HEK293T (cell line): ENCODE results near the gene IFT88.

Experiments used
- CTCF ChIA-PET: fragments of 350-600 bp; formaldehyde crosslinking; extraction: SDS; loops from one replicate; lab custom pipeline; 2021; ENCODE audit warnings: antibody characterized with exemption, inconsistent platforms; lab: Yijun Ruan, JAX
- POLR2A ChIA-PET: fragments of 350-600 bp; formaldehyde crosslinking; extraction: SDS; loops from one replicate; lab custom pipeline; 2020; ENCODE audit warnings: antibody characterized with exemption, inconsistent platforms; lab: Yijun Ruan, JAX
- DNase-seq: peaks from one replicate; pipeline ENCODE4 v3.0.0; 2012; ENCODE audit warnings: mixed read lengths; ENCODE audit errors: extremely low spot score
- ARNT ChIP-seq: fragments of 450-650 bp; IDR thresholded peaks from 2 replicates; pipeline ENCODE4 v1.6.1; 2017; ENCODE audit warnings: mild to moderate bottlenecking
- BHLHE40 ChIP-seq: fragments of 450-650 bp; IDR thresholded peaks from 2 replicates; pipeline ENCODE4 v1.6.1; 2016; ENCODE audit warnings: mild to moderate bottlenecking, moderate library complexity, borderline replicate concordance
- CTBP1 ChIP-seq: fragments of 450-650 bp; IDR thresholded peaks from 2 replicates; pipeline ENCODE4 v1.6.1; 2016; ENCODE audit warnings: borderline replicate concordance
- ELF4 ChIP-seq: fragments of 450-650 bp; IDR thresholded peaks from 2 replicates; pipeline ENCODE4 v1.6.1; 2017; ENCODE audit warnings: antibody characterized with exemption
- FOXA1 ChIP-seq: fragments of 450-650 bp; IDR thresholded peaks from 2 replicates; pipeline ENCODE4 v1.6.1; 2016; ENCODE audit warnings: mild to moderate bottlenecking
- FOXK2 ChIP-seq: fragments of 450-650 bp; IDR thresholded peaks from 2 replicates; pipeline ENCODE4 v1.6.1; 2016; ENCODE audit warnings: mild to moderate bottlenecking
- FOXM1 ChIP-seq: fragments of 450-650 bp; IDR thresholded peaks from 2 replicates; pipeline ENCODE4 v1.6.1; 2017; ENCODE audit warnings: mild to moderate bottlenecking, borderline replicate concordance
- HDGF ChIP-seq: fragments of 450-650 bp; IDR thresholded peaks from 2 replicates; pipeline ENCODE4 v1.6.1; 2017; ENCODE audit warnings: antibody characterized with exemption, borderline replicate concordance
- L3MBTL2 ChIP-seq: fragments of 450-650 bp; conservative IDR thresholded peaks from 2 replicates; pipeline ENCODE4 v1.6.1; 2016; ENCODE audit warnings: mild to moderate bottlenecking
- LEF1 ChIP-seq: fragments of 450-650 bp; IDR thresholded peaks from 2 replicates; pipeline ENCODE4 v1.6.1; 2017; ENCODE audit warnings: mild to moderate bottlenecking, borderline replicate concordance
- NFRKB ChIP-seq: fragments of 450-650 bp; IDR thresholded peaks from 2 replicates; pipeline ENCODE4 v1.6.1; 2016; ENCODE audit warnings: mild to moderate bottlenecking, moderate library complexity
- PKNOX1 ChIP-seq: fragments of 450-650 bp; IDR thresholded peaks from 2 replicates; pipeline ENCODE4 v1.6.1; 2016
- SP1 ChIP-seq: fragments of 450-650 bp; IDR thresholded peaks from 2 replicates; pipeline ENCODE4 v1.6.1; 2017
- SUZ12 ChIP-seq: fragments of 450-650 bp; IDR thresholded peaks from 2 replicates; pipeline ENCODE4 v1.6.1; 2016; ENCODE audit warnings: mild to moderate bottlenecking
- TARDBP ChIP-seq: fragments of 450-650 bp; IDR thresholded peaks from 2 replicates; pipeline ENCODE4 v1.6.1; 2016
- ZNF384 ChIP-seq: fragments of 450-650 bp; IDR thresholded peaks from 2 replicates; pipeline ENCODE4 v1.6.1; 2016

IFT88 gene

GRCh38 chr13:20721454-20722357 is 154.7 kb downstream of the IFT88 start:
- no peak for DNase-seq
- ChIA-PET POLR2A (no interaction called here), CTCF (interaction anchor here (0.7 kb wide), 1 partner anchor 203 kb away, joined by 3 read pairs; no protein-coding TSS in a partner anchor)
- TF ChIP-seq TARDBP (no peak), BHLHE40 (no peak), CTBP1 (no peak), FOXK2 (no peak), FOXM1 (no peak), PKNOX1 (no peak), SUZ12 (no peak), SP1 (no peak), LEF1 (no peak), L3MBTL2 (no peak), ARNT (no peak), HDGF (no peak), ELF4 (no peak), NFRKB (no peak), ZNF384 (no peak), FOXA1 (no peak)

- ChIA-PET CTCF (no interaction called here), POLR2A (no interaction called here)
- no peak for TF ChIP-seq NFRKB
- TF ChIP-seq FOXK2 = no peak
- TF ChIP-seq PKNOX1 = no peak
- TF ChIP-seq SP1 = no peak
- TF ChIP-seq ELF4 = no peak
- TF ChIP-seq LEF1 = no peak
- no peak for TF ChIP-seq BHLHE40
- no peak for TF ChIP-seq HDGF
- TF ChIP-seq L3MBTL2 = no peak
- TF ChIP-seq ARNT = no peak
- TF ChIP-seq CTBP1 = no peak
- no peak for TF ChIP-seq SUZ12
- DNase-seq = no peak
These were observed 160.9 kb downstream of the IFT88 start for GRCh38 chr13:20727856-20728255.

- no peak for DNase-seq
- ChIA-PET CTCF (interaction anchor here (0.6 kb wide), 1 partner anchor 28 kb away, joined by 3 read pairs; no protein-coding TSS in a partner anchor), POLR2A (no interaction called here)
- TF ChIP-seq TARDBP (no peak), LEF1 (no peak), ZNF384 (no peak), NFRKB (no peak), ARNT (no peak), FOXK2 (no peak), BHLHE40 (no peak), L3MBTL2 (no peak), FOXA1 (no peak), ELF4 (no peak), FOXM1 (no peak), HDGF (no peak), CTBP1 (no peak), PKNOX1 (no peak), SUZ12 (no peak), SP1 (no peak)
These were observed 161.8 kb downstream of the IFT88 start for GRCh38 chr13:20728579-20729311.

- POLR2A ChIA-PET = interaction anchor here (1.3 kb wide), 1 partner anchor 43 kb away, joined by 4 read pairs; the partner anchor contains the start of gene EEF1AKMT1
- TF ChIP-seq PKNOX1 (no peak), FOXM1 (no peak), ARNT (no peak), FOXK2 (no peak), HDGF (no peak), FOXA1 (no peak), CTBP1 (no peak), SUZ12 (no peak), SP1 (no peak), TARDBP (no peak), ELF4 (no peak), BHLHE40 (no peak), ZNF384 (no peak), NFRKB (no peak)
- no peak for DNase-seq
- CTCF ChIA-PET = interaction anchor here (0.6 kb wide), 1 partner anchor 166 kb away, joined by 9 read pairs; no protein-coding TSS in a partner anchor
These were observed 163.0 kb downstream of the IFT88 start for GRCh38 chr13:20729633-20730585.
